ENCODE results near the gene ANAPC4.

DNA sequence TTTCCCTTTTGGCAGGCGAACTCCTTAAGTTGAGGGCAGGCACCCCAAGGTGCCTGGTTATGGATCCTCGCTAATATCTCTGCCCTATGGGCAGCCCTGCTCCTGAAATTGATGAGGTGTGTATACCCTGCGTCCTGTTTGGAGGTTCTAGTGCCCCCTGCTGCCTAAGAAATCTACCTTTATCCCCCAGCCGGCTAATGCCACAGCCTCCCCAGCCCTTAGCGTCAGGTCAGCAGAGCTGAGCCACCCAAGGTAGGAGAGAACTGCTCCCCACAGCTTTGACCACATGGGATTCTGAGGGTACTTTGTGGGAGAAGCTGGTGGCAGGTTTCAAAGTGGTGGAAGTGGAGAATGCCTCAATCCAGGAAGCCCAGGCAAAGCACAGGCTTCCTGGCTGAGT lies 50.8 kb downstream of the ANAPC4 start:
- TF ChIP-seq, protein P1, sequence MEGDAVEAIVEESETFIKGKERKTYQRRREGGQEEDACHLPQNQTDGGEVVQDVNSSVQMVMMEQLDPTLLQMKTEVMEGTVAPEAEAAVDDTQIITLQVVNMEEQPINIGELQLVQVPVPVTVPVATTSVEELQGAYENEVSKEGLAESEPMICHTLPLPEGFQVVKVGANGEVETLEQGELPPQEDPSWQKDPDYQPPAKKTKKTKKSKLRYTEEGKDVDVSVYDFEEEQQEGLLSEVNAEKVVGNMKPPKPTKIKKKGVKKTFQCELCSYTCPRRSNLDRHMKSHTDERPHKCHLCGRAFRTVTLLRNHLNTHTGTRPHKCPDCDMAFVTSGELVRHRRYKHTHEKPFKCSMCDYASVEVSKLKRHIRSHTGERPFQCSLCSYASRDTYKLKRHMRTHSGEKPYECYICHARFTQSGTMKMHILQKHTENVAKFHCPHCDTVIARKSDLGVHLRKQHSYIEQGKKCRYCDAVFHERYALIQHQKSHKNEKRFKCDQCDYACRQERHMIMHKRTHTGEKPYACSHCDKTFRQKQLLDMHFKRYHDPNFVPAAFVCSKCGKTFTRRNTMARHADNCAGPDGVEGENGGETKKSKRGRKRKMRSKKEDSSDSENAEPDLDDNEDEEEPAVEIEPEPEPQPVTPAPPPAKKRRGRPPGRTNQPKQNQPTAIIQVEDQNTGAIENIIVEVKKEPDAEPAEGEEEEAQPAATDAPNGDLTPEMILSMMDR (IDR thresholded peaks at IDR 0.05), result no peak
- no peak for TF ChIP-seq POLR2A (IDR thresholded peaks at IDR 0.05)
